ENCODE data around the gene IGF2BP2.

GRCh38 chr3:185858502-185859225, 33.8 kb upstream of the IGF2BP2 start:
- no peak for TF ChIP-seq CTCF (IDR thresholded peaks at IDR 0.05; ENCODE audit: poor library complexity)
- no peak for TF ChIP-seq EZH2 (IDR thresholded peaks at IDR 0.05; ENCODE audit: borderline replicate concordance)
- no peak for TF ChIP-seq EZH2phosphoT487 (IDR thresholded peaks at IDR 0.05; ENCODE audit: low read depth, severe bottlenecking, unreplicated experiment)

Data from hepatocyte (in vitro differentiated cells).